ENCODE results near the gene DLEC1. TPM values are rescaled to one million over a fixed set of nuclear protein-coding genes. Genes with fewer than 3 reads are reported as not detected.

DLEC1 gene
- total RNA-seq, 1 experiment from 2014 or later: 0.81 TPM

DNA sequence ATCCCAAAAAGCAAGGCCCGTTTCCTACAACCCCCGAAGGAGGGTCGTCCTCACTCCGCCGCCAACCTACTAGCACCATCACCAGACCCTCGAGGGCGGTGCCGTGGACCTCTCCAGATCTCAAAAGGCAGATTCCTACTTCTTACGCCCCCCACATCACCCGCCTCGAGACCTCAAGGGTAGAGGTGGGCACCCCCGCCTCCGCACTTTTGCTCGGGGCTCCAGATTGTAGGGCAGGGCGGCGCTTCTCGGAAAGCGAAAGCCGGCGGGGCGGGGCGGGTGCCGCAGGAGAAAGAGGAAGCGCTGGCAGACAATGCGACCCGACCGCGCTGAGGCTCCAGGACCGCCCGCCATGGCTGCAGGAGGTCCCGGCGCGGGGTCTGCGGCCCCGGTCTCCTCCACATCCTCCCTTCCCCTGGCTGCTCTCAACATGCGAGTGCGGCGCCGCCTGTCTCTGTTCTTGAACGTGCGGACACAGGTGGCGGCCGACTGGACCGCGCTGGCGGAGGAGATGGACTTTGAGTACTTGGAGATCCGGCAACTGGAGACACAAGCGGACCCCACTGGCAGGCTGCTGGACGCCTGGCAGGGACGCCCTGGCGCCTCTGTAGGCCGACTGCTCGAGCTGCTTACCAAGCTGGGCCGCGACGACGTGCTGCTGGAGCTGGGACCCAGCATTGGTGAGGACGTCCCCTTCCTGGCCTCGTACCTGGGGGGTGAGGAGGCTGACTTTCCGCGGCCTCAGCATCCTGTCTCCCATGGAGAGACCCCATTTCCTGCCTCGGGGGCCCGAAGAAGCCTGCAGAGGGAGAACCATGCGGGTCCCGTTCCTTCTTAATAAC, 99.6 kb downstream of the DLEC1 start, which contains the start of gene MYD88 (continued):
- TF ChIP-seq, protein P1, sequence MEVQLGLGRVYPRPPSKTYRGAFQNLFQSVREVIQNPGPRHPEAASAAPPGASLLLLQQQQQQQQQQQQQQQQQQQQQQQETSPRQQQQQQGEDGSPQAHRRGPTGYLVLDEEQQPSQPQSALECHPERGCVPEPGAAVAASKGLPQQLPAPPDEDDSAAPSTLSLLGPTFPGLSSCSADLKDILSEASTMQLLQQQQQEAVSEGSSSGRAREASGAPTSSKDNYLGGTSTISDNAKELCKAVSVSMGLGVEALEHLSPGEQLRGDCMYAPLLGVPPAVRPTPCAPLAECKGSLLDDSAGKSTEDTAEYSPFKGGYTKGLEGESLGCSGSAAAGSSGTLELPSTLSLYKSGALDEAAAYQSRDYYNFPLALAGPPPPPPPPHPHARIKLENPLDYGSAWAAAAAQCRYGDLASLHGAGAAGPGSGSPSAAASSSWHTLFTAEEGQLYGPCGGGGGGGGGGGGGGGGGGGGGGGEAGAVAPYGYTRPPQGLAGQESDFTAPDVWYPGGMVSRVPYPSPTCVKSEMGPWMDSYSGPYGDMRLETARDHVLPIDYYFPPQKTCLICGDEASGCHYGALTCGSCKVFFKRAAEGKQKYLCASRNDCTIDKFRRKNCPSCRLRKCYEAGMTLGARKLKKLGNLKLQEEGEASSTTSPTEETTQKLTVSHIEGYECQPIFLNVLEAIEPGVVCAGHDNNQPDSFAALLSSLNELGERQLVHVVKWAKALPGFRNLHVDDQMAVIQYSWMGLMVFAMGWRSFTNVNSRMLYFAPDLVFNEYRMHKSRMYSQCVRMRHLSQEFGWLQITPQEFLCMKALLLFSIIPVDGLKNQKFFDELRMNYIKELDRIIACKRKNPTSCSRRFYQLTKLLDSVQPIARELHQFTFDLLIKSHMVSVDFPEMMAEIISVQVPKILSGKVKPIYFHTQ (CRISPR knock-in tag; IDR thresholded peaks at IDR 0.05): no peak
- no peak for TF ChIP-seq TCF7 (CRISPR knock-in tag; IDR thresholded peaks at IDR 0.05; ENCODE audit: low read depth)
- TF ChIP-seq MLX (CRISPR knock-in tag; IDR thresholded peaks at IDR 0.05): 0 out of 2 replicates have a peak, but pooled peaks have one; percentile 17
- TF ChIP-seq ZNF416 (CRISPR knock-in tag; IDR thresholded peaks at IDR 0.05): no peak
- no peak for TF ChIP-seq ARID4B (CRISPR knock-in tag; IDR thresholded peaks at IDR 0.05; ENCODE audit: borderline replicate concordance)
- TF ChIP-seq HMGXB4 (CRISPR knock-in tag; IDR thresholded peaks at IDR 0.05): no peak; the same call in 1 of the 2 replicates
- TF ChIP-seq, protein P2, sequence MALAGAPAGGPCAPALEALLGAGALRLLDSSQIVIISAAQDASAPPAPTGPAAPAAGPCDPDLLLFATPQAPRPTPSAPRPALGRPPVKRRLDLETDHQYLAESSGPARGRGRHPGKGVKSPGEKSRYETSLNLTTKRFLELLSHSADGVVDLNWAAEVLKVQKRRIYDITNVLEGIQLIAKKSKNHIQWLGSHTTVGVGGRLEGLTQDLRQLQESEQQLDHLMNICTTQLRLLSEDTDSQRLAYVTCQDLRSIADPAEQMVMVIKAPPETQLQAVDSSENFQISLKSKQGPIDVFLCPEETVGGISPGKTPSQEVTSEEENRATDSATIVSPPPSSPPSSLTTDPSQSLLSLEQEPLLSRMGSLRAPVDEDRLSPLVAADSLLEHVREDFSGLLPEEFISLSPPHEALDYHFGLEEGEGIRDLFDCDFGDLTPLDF (CRISPR knock-in tag; IDR thresholded peaks at IDR 0.05): no peak; the same call in 1 of the 2 replicates
- TF ChIP-seq MYBL2 (CRISPR knock-in tag; IDR thresholded peaks at IDR 0.05): 0 out of 2 replicates have a peak, but pooled peaks have one; percentile 66

DNA sequence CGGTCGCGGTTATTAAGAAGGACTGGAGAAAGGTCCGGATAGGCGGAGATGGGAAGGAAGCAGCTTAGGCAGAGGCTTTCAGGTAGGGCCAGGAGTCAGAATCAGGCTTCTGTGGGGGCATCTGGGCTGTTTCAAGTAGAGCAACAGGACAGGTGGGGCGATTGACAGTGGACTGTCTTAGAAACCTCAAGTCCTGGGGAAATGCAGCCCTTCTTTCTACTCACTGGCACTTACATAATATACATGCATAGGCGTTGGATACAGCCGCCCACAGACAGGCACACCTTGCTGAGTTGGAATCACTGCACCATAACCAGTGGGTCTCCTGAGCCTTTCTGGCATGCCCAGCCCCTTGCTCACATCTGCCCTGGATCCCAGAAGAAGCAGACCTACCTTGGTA, 100.2 kb downstream of the DLEC1 start:
- DNase-seq (ENCODE audit: low spot score): no peak
- POLR2A ChIA-PET: interaction anchor here (1.0 kb wide), 1 partner anchor 26 kb away, joined by 3 read pairs; no protein-coding TSS in a partner anchor
- TF ChIP-seq, protein P3, sequence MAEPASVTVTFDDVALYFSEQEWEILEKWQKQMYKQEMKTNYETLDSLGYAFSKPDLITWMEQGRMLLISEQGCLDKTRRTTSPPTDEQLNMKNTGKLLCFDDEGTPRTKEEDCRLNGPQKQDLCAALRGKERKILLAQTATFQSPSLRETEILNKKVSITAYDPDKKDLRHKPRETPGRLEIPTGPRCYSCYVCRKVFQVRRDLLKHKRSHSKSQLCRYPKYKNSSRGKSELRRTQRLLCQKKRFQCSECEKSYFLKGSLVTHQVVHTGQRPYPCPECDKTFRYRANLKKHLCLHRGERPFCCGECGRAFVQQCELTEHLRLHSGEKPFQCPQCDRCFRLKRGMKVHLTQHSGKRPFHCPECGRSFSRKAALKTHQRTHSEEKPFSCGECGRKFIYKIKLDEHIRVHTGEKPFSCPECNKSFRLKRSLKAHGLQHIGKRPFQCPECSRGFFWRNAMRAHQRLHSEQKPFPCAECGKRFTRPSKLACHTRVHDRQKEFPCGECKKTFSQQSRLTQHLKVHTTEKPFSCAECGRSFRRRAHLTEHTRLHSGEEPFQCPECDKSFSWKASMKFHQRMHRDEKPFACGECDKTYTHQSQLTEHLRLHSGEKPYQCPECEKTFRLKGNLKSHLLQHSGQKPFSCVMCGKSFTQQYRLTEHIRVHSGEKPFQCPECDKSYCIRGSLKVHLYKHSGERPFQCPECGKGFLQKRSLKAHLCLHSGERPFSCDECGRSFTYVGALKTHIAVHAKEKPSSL (CRISPR knock-in tag; conservative IDR thresholded peaks at IDR 0.05): no peak
- TF ChIP-seq KAT7 (CRISPR knock-in tag; IDR thresholded peaks at IDR 0.05; ENCODE audit: borderline replicate concordance) (no peak), SP1 (CRISPR knock-in tag; conservative IDR thresholded peaks at IDR 0.05) (no peak), NR2C2 (CRISPR knock-in tag; IDR thresholded peaks at IDR 0.05) (no peak), CTCF (IDR thresholded peaks at IDR 0.05) (no peak)
- TF ChIP-seq, protein P4, sequence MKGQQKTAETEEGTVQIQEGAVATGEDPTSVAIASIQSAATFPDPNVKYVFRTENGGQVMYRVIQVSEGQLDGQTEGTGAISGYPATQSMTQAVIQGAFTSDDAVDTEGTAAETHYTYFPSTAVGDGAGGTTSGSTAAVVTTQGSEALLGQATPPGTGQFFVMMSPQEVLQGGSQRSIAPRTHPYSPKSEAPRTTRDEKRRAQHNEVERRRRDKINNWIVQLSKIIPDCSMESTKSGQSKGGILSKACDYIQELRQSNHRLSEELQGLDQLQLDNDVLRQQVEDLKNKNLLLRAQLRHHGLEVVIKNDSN (CRISPR knock-in tag; IDR thresholded peaks at IDR 0.05): no peak
- no peaks in the 10 kb centered on the region for H3K27me3 Mint-ChIP-seq (ENCODE audit: low read depth)
- no peaks in the 10 kb centered on the region for H3K9me3 Mint-ChIP-seq
- no peak for ATAC-seq
- H3K4me1 Mint-ChIP-seq: peaks cover 37% of the 10 kb centered on the region
- CTCF ChIA-PET: no interaction called here
- H3K27ac Mint-ChIP-seq: no peak overlapping the region
- peaks cover 16% of the 10 kb centered on the region for H3K36me3 Mint-ChIP-seq
- H3K4me3 Mint-ChIP-seq: peak overlapping the region; percentile 88

Measured in WTC11 (cell line).